HepG2 (cell line): Measurements from ENCODE around the gene DERL2. TPM values are rescaled to one million over a fixed set of nuclear protein-coding genes. Genes with fewer than 3 reads are reported as not detected.

ENCODE experiments used
- polyA plus RNA-seq, 8 experiments: library from polyadenylated mRNA; depleted of rRNA in 3 of 8; stranded (reverse) in 7 of 8; unstranded in 1 of 8; fragments of >200 nt; fragmentation: Illumina TruSeq in 4 of 8; extraction: Trizol in 4 of 8; gene quantifications; 2 replicates each; pipeline versions ENCODE4 v1.2.1 to v1.2.3, GENCODE V29; 2011 to 2016; ENCODE audit warnings: low read depth in 4 of 8, missing spikeins in 1 of 8, mixed read lengths in 1 of 8; ENCODE audit not compliant: insufficient read depth in 1 of 8
- total RNA-seq, 5 experiments: library from RNA; depleted of rRNA; stranded (reverse); fragments of >200 nt; fragmentation: Illumina TruSeq; extraction: Trizol; gene quantifications; 2 replicates each; pipeline ENCODE4 v1.2.3, GENCODE V29; 2016; ENCODE audit warnings: low read depth in 1 of 5
- TF ChIP-seq, protein P1 (sequence below): sonication (generic); formaldehyde crosslinking; IDR thresholded peaks from 2 replicates; pipeline ENCODE4 v1.4.0; 2020; ENCODE audit warnings: missing genetic modification reagents

The DERL2 gene
- total and polyA plus RNA-seq, 2 of the 13 experiments (the other 11 are each of a cell fraction or from before 2014, with no cell fraction given), result 59.3 to 65.2 TPM

GRCh38 chr17:5422505-5422904 is 63.5 kb downstream of the DERL2 start (continued):
- TF ChIP-seq, protein P1, sequence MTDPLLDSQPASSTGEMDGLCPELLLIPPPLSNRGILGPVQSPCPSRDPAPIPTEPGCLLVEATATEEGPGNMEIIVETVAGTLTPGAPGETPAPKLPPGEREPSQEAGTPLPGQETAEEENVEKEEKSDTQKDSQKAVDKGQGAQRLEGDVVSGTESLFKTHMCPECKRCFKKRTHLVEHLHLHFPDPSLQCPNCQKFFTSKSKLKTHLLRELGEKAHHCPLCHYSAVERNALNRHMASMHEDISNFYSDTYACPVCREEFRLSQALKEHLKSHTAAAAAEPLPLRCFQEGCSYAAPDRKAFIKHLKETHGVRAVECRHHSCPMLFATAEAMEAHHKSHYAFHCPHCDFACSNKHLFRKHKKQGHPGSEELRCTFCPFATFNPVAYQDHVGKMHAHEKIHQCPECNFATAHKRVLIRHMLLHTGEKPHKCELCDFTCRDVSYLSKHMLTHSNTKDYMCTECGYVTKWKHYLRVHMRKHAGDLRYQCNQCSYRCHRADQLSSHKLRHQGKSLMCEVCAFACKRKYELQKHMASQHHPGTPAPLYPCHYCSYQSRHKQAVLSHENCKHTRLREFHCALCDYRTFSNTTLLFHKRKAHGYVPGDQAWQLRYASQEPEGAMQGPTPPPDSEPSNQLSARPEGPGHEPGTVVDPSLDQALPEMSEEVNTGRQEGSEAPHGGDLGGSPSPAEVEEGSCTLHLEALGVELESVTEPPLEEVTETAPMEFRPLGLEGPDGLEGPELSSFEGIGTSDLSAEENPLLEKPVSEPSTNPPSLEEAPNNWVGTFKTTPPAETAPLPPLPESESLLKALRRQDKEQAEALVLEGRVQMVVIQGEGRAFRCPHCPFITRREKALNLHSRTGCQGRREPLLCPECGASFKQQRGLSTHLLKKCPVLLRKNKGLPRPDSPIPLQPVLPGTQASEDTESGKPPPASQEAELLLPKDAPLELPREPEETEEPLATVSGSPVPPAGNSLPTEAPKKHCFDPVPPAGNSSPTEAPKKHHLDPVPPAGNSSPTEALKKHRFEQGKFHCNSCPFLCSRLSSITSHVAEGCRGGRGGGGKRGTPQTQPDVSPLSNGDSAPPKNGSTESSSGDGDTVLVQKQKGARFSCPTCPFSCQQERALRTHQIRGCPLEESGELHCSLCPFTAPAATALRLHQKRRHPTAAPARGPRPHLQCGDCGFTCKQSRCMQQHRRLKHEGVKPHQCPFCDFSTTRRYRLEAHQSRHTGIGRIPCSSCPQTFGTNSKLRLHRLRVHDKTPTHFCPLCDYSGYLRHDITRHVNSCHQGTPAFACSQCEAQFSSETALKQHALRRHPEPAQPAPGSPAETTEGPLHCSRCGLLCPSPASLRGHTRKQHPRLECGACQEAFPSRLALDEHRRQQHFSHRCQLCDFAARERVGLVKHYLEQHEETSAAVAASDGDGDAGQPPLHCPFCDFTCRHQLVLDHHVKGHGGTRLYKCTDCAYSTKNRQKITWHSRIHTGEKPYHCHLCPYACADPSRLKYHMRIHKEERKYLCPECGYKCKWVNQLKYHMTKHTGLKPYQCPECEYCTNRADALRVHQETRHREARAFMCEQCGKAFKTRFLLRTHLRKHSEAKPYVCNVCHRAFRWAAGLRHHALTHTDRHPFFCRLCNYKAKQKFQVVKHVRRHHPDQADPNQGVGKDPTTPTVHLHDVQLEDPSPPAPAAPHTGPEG (CRISPR knock-in tag), result no peak

Other genes with a start within 250 kb of the DERL2 start
- gene RABEP1, start 203.9 kb downstream of the DERL2 start, total RNA-seq (2016; rRNA removed; fragmentation: Illumina TruSeq; extraction: Trizol), result 41.5 and 56.5 TPM in 2 replicates
- 11.1 and 13.7 TPM in 2 replicates for gene RABEP1, start 203.9 kb downstream of the DERL2 start, polyA plus RNA-seq (2011; rRNA removed)
- 130 and 170 TPM in 2 replicates for gene NUP88, start 66.5 kb downstream of the DERL2 start, total RNA-seq (2016; rRNA removed; fragmentation: Illumina TruSeq; extraction: Trizol)
- gene NUP88, start 66.5 kb downstream of the DERL2 start, polyA plus RNA-seq (2011; rRNA removed), result 39.5 and 48.2 TPM in 2 replicates
- 54.7 and 58.5 TPM in 2 replicates for gene RPAIN, start 66.0 kb downstream of the DERL2 start, total RNA-seq (2016; rRNA removed; fragmentation: Illumina TruSeq; extraction: Trizol)
- 36.3 and 42.1 TPM in 2 replicates for gene RPAIN, start 66.0 kb downstream of the DERL2 start, polyA plus RNA-seq (2011; rRNA removed)
- 631 and 680 TPM in 2 replicates for gene C1QBP, start 47.0 kb downstream of the DERL2 start, total RNA-seq (2016; rRNA removed; fragmentation: Illumina TruSeq; extraction: Trizol)
- 143 and 219 TPM in 2 replicates for gene C1QBP, start 47.0 kb downstream of the DERL2 start, polyA plus RNA-seq (2011; rRNA removed)
- gene DHX33, start 17.2 kb downstream of the DERL2 start, total RNA-seq (2016; rRNA removed; fragmentation: Illumina TruSeq; extraction: Trizol), result 20.1 and 34.8 TPM in 2 replicates
- gene DHX33, start 17.2 kb downstream of the DERL2 start, polyA plus RNA-seq (2011; rRNA removed), result 15.5 and 18.4 TPM in 2 replicates
- 28.0 and 28.3 TPM in 2 replicates for gene MIS12, start 388 bp upstream of the DERL2 start, total RNA-seq (2016; rRNA removed; fragmentation: Illumina TruSeq; extraction: Trizol)
- 13.4 and 16.2 TPM in 2 replicates for gene MIS12, start 388 bp upstream of the DERL2 start, polyA plus RNA-seq (2011; rRNA removed)
- 3.3 and 3.4 TPM in 2 replicates for gene NLRP1, start 98.3 kb upstream of the DERL2 start, total RNA-seq (2016; rRNA removed; fragmentation: Illumina TruSeq; extraction: Trizol)
- gene NLRP1, start 98.3 kb upstream of the DERL2 start, polyA plus RNA-seq (2011; rRNA removed), result 3.7 and 4.8 TPM in 2 replicates